ENCODE results near the gene HSPA12B.

GRCh38 chr20:3716195-3716834 is 16.2 kb upstream of the HSPA12B start:
- peak in 5 of 6 experiments; percentile 28 to 49 (median 42) for TF ChIP-seq CTCF (IDR thresholded peaks at IDR 0.05)
- TF ChIP-seq POLR2A (IDR thresholded peaks at IDR 0.05): no peak

All from esophagus squamous epithelium (tissue), 4 donors.